ENCODE results near the gene CYP2D6.

The CYP2D6 gene

GRCh38 chr22:42156598-42156997, 26.0 kb upstream of the CYP2D6 start:
- no peak overlapping the region for H3K27ac ChIP-seq
- no peak for TF ChIP-seq CTCF (IDR thresholded peaks at IDR 0.05)
- TF ChIP-seq ZFX (IDR thresholded peaks at IDR 0.05; ENCODE audit: borderline replicate concordance), result no peak

- H3K27ac ChIP-seq, result no peak overlapping the region
- no peak for TF ChIP-seq CTCF (IDR thresholded peaks at IDR 0.05)
- TF ChIP-seq ZFX (IDR thresholded peaks at IDR 0.05; ENCODE audit: borderline replicate concordance), result no peak
Measured at GRCh38 chr22:42156121-42156520, 25.5 kb upstream of the CYP2D6 start.

- no peak for TF ChIP-seq CTCF (IDR thresholded peaks at IDR 0.05)
- no peak for TF ChIP-seq ZFX (IDR thresholded peaks at IDR 0.05; ENCODE audit: borderline replicate concordance)
- H3K27ac ChIP-seq, result no peak overlapping the region
Measured at GRCh38 chr22:42155053-42155543, 24.5 kb upstream of the CYP2D6 start.

GRCh38 chr22:42154293-42155052, 23.9 kb upstream of the CYP2D6 start:
- H3K27ac ChIP-seq, result no peak overlapping the region
- TF ChIP-seq CTCF (IDR thresholded peaks at IDR 0.05), result no peak
- no peak for TF ChIP-seq ZFX (IDR thresholded peaks at IDR 0.05; ENCODE audit: borderline replicate concordance)

GRCh38 chr22:42152661-42153270, 22.2 kb upstream of the CYP2D6 start:
- TF ChIP-seq ZFX (IDR thresholded peaks at IDR 0.05; ENCODE audit: borderline replicate concordance), result no peak
- TF ChIP-seq CTCF (IDR thresholded peaks at IDR 0.05), result no peak
- no peak overlapping the region for H3K27ac ChIP-seq

GRCh38 chr22:42151924-42152635, 21.5 kb upstream of the CYP2D6 start:
- no peak overlapping the region for H3K27ac ChIP-seq
- TF ChIP-seq ZFX (IDR thresholded peaks at IDR 0.05; ENCODE audit: borderline replicate concordance) (no peak), CTCF (IDR thresholded peaks at IDR 0.05) (no peak)

All from 22Rv1 (cell line).